Bronchial epithelial cell (primary cell): Measurements from ENCODE around the gene ZNF100. TPM values are rescaled to one million over a fixed set of nuclear protein-coding genes. Genes with fewer than 3 reads are reported as not detected.
"Not testable (repeated sequence)": the region's sequence is repeated elsewhere in the genome, so short reads cannot be mapped to it uniquely, and the experiment has no call there.

ENCODE experiments used
- DNase-seq: peaks from one replicate; pipeline ENCODE4 v3.0.0-alpha.2; 2010; ENCODE audit warnings: low read depth
- FAIRE-seq: peaks from 2 replicates; lab custom pipeline; 2011; peaks lifted over from hg19 to GRCh38; lab: Jason Lieb, UNC
- H3K27me3 ChIP-seq: 2 replicates; pipeline ENCODE4 v1.5.1; 2011; ENCODE audit warnings: low read length; ENCODE audit not compliant: control insufficient read depth, insufficient read depth
- H3K36me3 ChIP-seq: 2 replicates; pipeline ENCODE4 v1.5.1; 2011; ENCODE audit warnings: low read length; ENCODE audit not compliant: control insufficient read depth, insufficient read depth
- H3K4me3 ChIP-seq: 2 replicates; pipeline ENCODE4 v1.5.1; 2011; ENCODE audit warnings: mild to moderate bottlenecking, low read depth, low read length, control low read depth
- CTCF ChIP-seq: IDR thresholded peaks from 2 replicates; pipeline ENCODE4 v1.5.1; 2011; ENCODE audit warnings: mild to moderate bottlenecking, moderate library complexity, low read length, control low read depth, inconsistent platforms; ENCODE audit not compliant: insufficient read depth, severe bottlenecking
- total RNA-seq: library from RNA; depleted of rRNA; stranded (reverse); fragments of >200 nt; gene quantifications from 2 replicates; pipeline ENCODE4 v1.2.1, GENCODE V29; 2014

ZNF100 gene
- total RNA-seq, 1 donor from 2014 or later: 3.7 TPM

DNA sequence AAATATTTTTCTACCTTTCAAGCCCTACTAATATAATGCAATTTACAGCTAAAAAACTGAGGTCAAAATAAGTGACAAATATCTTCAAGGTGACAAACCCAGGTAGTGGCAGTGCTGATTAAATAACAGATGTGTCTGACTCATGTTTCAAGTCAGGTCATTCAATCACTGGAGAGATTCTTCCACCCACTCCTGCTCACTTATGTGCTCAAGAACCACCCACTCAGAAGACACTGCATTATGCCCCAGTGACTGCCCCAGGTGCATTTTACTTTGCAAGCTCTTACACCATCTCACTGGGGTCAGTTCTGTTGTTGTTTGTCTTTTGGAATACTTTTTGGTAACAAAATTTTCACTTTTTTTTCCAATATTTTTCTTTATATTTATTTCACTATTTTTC, 2.2 kb downstream of the ZNF100 start:
- DNase-seq (peak; percentile 38), FAIRE-seq (no peak)
- Histone ChIP-seq H3K36me3 (no peaks in the 10 kb centered on the region), H3K27me3 (no peaks in the 10 kb centered on the region), H3K4me3 (no peak overlapping the region)
- TF ChIP-seq CTCF: no peak

DNA sequence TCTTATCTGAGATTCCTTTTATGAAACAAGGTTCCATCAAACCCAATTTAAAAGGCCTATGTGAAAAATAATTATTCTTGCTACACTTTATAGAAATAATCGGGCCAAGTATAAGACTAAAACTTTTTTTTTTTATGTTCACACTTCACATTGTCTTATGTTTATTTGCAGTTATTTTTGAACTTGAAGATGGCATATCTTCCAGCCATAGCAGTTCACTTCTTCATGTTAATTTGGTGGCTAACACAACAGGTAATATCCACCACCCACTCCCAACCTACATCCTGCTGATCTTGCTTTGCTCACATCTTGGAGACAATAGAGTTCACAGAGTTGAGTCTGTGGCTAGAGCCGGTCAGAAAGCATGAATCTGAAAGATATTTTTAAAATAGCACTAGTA, 5.8 kb downstream of the ZNF100 start:
- H3K36me3 ChIP-seq, FAIRE-seq, H3K27me3 ChIP-seq, DNase-seq, H3K4me3 ChIP-seq: not testable (repeated sequence)

DNA sequence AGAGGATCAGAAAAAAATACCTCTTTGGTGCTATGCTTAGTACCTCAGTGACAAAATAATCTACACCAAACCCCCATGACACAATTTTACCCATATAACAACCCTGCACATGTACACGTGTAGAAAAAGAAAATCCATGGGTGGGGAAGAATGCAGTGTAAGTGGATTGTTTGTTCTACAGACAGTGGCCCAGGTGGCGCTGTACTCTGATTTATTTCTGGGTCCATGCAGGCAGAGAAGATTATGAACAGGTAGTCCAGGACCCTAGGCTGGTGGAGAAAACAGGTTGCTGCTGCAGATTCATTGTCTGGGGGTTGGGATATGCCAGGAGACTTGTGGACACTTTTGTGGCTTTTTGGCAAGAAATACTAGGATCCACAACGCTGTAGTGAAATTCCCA, 9.1 kb downstream of the ZNF100 start:
- DNase-seq (no peak), FAIRE-seq (no peak)
- no peaks in the 10 kb centered on the region for H3K27me3 ChIP-seq
- H3K36me3 ChIP-seq: peaks cover 2% of the 10 kb centered on the region
- no peak overlapping the region for H3K4me3 ChIP-seq
- no peak for TF ChIP-seq CTCF

DNA sequence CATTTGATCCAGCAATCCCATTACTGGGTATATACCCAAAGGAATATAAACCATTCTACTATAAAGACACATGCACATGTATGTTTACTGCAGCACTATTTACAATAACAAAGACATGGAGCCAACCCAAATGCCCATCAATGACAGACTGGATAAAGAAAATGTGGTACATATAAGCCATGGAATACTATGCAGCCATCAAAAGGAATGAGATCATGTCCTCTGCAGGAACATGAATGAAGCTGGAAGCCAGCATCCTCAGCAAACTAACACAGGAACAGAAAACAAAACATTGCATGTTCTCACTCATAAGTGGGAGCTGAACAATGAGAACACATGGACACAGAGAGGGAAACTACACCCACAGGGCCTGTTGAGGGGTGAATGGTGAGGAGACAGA, 11.8 kb downstream of the ZNF100 start:
- DNase-seq, FAIRE-seq, H3K4me3 ChIP-seq, H3K27me3 ChIP-seq, H3K36me3 ChIP-seq: not testable (repeated sequence)

- H3K36me3 ChIP-seq: peaks cover 3% of the 10 kb centered on the region
Observed at GRCh38 chr19:21751384-21751783, 16.0 kb downstream of the ZNF100 start.

DNA sequence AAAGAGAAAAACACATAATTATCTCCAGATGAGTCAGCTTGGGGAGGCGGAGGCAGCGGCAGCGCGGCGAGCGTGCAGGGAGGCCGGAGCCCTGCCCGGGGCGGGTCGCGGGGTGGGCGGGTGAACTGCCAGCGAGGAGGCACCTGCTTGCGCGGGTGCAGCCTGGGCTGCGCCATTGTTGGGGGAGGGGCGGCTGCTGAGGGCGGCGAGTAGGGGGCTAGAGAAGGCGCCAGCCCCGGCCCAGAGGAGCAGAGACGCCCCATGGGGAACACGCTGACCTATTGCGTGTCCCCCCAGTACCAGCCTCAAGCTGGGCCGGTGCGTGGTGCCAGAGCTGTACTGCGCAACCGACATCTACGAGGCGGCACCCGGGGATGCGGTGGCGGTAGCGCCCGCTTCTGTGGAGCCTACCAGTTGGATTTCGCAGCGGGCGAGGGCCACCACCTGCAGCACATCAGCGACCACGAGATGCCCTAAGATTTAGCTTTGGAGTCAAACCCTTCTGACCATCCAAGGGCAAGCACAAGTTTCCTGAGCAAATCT, 16.7 kb downstream of the ZNF100 start:
- H3K36me3 ChIP-seq: peaks cover 3% of the 10 kb centered on the region
- no peak overlapping the region for H3K4me3 ChIP-seq
- FAIRE-seq (no peak), DNase-seq (no peak)
- no peaks in the 10 kb centered on the region for H3K27me3 ChIP-seq
- no peak for TF ChIP-seq CTCF

More at GRCh38 chr19:21751384-21751783, 16.0 kb downstream of the ZNF100 start:
- H3K27me3 ChIP-seq: no peaks in the 10 kb centered on the region
- DNase-seq (no peak), FAIRE-seq (no peak)
- H3K4me3 ChIP-seq: no peak overlapping the region
- no peak for TF ChIP-seq CTCF

DNA sequence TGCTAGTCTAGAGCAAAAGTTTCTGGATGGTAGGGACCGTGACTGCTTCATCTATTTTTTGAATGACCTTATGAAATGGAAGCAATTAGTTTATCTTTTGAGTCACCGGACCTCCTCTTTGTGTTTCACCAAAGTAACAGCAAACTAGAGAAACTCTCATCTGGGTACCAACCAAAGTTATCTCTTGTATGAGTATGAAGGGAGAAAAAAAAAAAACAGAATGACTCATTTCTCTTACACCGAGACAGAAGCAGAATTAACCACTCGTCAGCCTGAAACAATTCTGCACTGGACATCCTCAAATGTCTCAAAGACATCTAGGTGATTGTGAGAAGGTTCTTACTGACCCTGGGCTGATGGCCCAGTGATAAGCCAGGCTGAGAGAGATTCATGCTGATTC, 18.3 kb downstream of the ZNF100 start:
- Histone ChIP-seq H3K36me3 (peaks cover 1% of the 10 kb centered on the region), H3K27me3 (no peaks in the 10 kb centered on the region), H3K4me3 (no peak overlapping the region)
- no peak for FAIRE-seq
- peak; percentile 1 for DNase-seq
- TF ChIP-seq CTCF: no peak
